Superior temporal gyrus (tissue), 1 donor: ENCODE measurements around the gene ACADSB.

Experiments used
- DNase-seq: peaks from one replicate; pipeline ENCODE4 v3.0.0-alpha.2; 2016; ENCODE audit errors: extremely low spot score

Gene ACADSB

GRCh38 chr10:123038782-123039631, 30.2 kb downstream of the ACADSB start:
- DNase-seq = no peak

- no peak for DNase-seq
Observed at GRCh38 chr10:123039632-123039930, 30.8 kb downstream of the ACADSB start.

- no peak for DNase-seq
Observed at GRCh38 chr10:123042708-123043408, 34.1 kb downstream of the ACADSB start.

- DNase-seq = peak; percentile 89
Observed at GRCh38 chr10:123043409-123043925, 34.7 kb downstream of the ACADSB start.

GRCh38 chr10:123044391-123044790, 35.6 kb downstream of the ACADSB start:
- peak; percentile 74 for DNase-seq

- no peak for DNase-seq
Observed at GRCh38 chr10:123045961-123046731, 37.3 kb downstream of the ACADSB start.

GRCh38 chr10:123057968-123058367, 49.2 kb downstream of the ACADSB start:
- DNase-seq = peak; percentile 30

- no peak for DNase-seq
Observed at GRCh38 chr10:123061865-123062264, 53.1 kb downstream of the ACADSB start.

GRCh38 chr10:123062726-123063125, 53.9 kb downstream of the ACADSB start:
- no peak for DNase-seq

GRCh38 chr10:123068087-123068853, 59.5 kb downstream of the ACADSB start:
- no peak for DNase-seq

- DNase-seq = peak; percentile 70
Observed at GRCh38 chr10:123069246-123069986, 60.6 kb downstream of the ACADSB start.

- DNase-seq = no peak
Observed at GRCh38 chr10:123073187-123073586, 64.4 kb downstream of the ACADSB start.

- no peak for DNase-seq
Observed at GRCh38 chr10:123074215-123074614, 65.4 kb downstream of the ACADSB start.

GRCh38 chr10:123081896-123082295, 73.1 kb downstream of the ACADSB start:
- no peak for DNase-seq

- no peak for DNase-seq
Observed at GRCh38 chr10:123083811-123084210, 75.0 kb downstream of the ACADSB start.

GRCh38 chr10:123086281-123086680, 77.5 kb downstream of the ACADSB start:
- DNase-seq = no peak

GRCh38 chr10:123087348-123087747, 78.5 kb downstream of the ACADSB start:
- DNase-seq = no peak

GRCh38 chr10:123087786-123088185, 79.0 kb downstream of the ACADSB start:
- no peak for DNase-seq

GRCh38 chr10:123092635-123093414, 84.0 kb downstream of the ACADSB start:
- no peak for DNase-seq

- no peak for DNase-seq
Observed at GRCh38 chr10:123093489-123093888, 84.7 kb downstream of the ACADSB start.
